Naive thymus-derived CD4-positive, alpha-beta T cell (primary cell): ENCODE results near the gene NT5E. TPM values are rescaled to one million over a fixed set of nuclear protein-coding genes. Genes with fewer than 3 reads are reported as not detected.
A peak's percentile ranks its signal among the peaks of the same experiment; 100 is the strongest.

Source experiments
- ATAC-seq: fragments of 150-1000 bp; cut with Tn5 transposase; 2 replicates; pipeline ENCODE4 v1.10.0; 2021; ENCODE audit warnings: mild to moderate bottlenecking, moderate library complexity
- CTCF ChIA-PET: fragments of 350-600 bp; sonication (Branson Sonifier 250); formaldehyde crosslinking; loops from one replicate; lab custom pipeline; 2021; ENCODE audit warnings: antibody characterized with exemption; lab: Charles Lee
- POLR2A ChIA-PET: fragments of 350-600 bp; sonication (Branson Sonifier 250); formaldehyde crosslinking; loops from one replicate; lab custom pipeline; 2021; ENCODE audit warnings: antibody characterized with exemption, inconsistent platforms; lab: Charles Lee
- DNase-seq, 9 donors: peaks; one replicate each; pipeline versions ENCODE4 v3.0.0 to v3.0.0-alpha.2; 2020 to 2022; ENCODE audit warnings: mixed read lengths in 1 of 9
- H3K27ac ChIP-seq: one replicate; pipeline ENCODE4 v1.7.0; 2013; ENCODE audit warnings: mild to moderate bottlenecking, low read depth, low read length, moderate library complexity
- H3K27me3 ChIP-seq, 2 donors: one replicate each; pipeline ENCODE4 v1.7.0; 2013; ENCODE audit warnings: low read length in 2 of 2, mild to moderate bottlenecking in 2 of 2, moderate library complexity in 2 of 2; ENCODE audit not compliant: control insufficient read depth in 2 of 2, insufficient read depth in 2 of 2
- H3K36me3 ChIP-seq, 3 experiments: 1 replicate in 2 of 3; 2 replicates in 1 of 3; pipeline ENCODE4 v1.7.0; 2013; ENCODE audit warnings: low read length in 3 of 3, mild to moderate bottlenecking in 3 of 3, moderate library complexity in 1 of 3; ENCODE audit not compliant: insufficient read depth in 3 of 3, control insufficient read depth in 2 of 3
- H3K4me1 ChIP-seq, 2 donors: one replicate each; pipeline ENCODE4 v1.7.0; 2013; ENCODE audit warnings: low read length in 2 of 2, mild to moderate bottlenecking in 2 of 2, moderate library complexity in 1 of 2; ENCODE audit not compliant: control insufficient read depth in 2 of 2, insufficient read depth in 2 of 2
- H3K4me3 ChIP-seq: 2 replicates; pipeline ENCODE4 v1.7.0; 2013; ENCODE audit warnings: mild to moderate bottlenecking, low read length
- H3K9me3 ChIP-seq, 3 experiments: 1 replicate in 2 of 3; 2 replicates in 1 of 3; pipeline ENCODE4 v1.7.0; 2013; ENCODE audit warnings: low read length in 3 of 3; ENCODE audit not compliant: control insufficient read depth in 2 of 3
- H3K27ac Mint-ChIP-seq, 9 donors: one replicate each; pipeline ENCODE4 v1.8.0; 2020 to 2022; ENCODE audit warnings: mixed read lengths in 9 of 9, mild to moderate bottlenecking in 8 of 9, moderate library complexity in 5 of 9, inconsistent platforms in 2 of 9
- H3K27me3 Mint-ChIP-seq, 5 donors: one replicate each; pipeline ENCODE4 v1.8.0; 2021 to 2022; ENCODE audit warnings: mixed read lengths in 5 of 5, mild to moderate bottlenecking in 1 of 5
- H3K36me3 Mint-ChIP-seq, 5 donors: one replicate each; pipeline ENCODE4 v1.8.0; 2020 to 2022; ENCODE audit warnings: mixed read lengths in 5 of 5, mild to moderate bottlenecking in 3 of 5, inconsistent platforms in 1 of 5
- H3K4me1 Mint-ChIP-seq, 7 donors: one replicate each; pipeline ENCODE4 v1.8.0; 2020 to 2022; ENCODE audit warnings: mixed read lengths in 7 of 7, mild to moderate bottlenecking in 3 of 7, inconsistent platforms in 1 of 7
- H3K4me3 Mint-ChIP-seq, 10 donors: one replicate each; pipeline ENCODE4 v1.8.0; 2020 to 2022; ENCODE audit warnings: mild to moderate bottlenecking in 10 of 10, mixed read lengths in 10 of 10, moderate library complexity in 6 of 10, inconsistent platforms in 2 of 10
- H3K9me3 Mint-ChIP-seq, 11 donors: one replicate each; pipeline ENCODE4 v1.8.0; 2020 to 2022; ENCODE audit warnings: mixed read lengths in 11 of 11, mild to moderate bottlenecking in 4 of 11, inconsistent platforms in 1 of 11, moderate library complexity in 1 of 11
- intact Hi-C, 2 donors: fragments of 100-400 bp; cut with micrococcal nuclease; formaldehyde crosslinking; loops; one replicate each; pipeline ENCODE4 v1.15.1; 2023
- polyA plus RNA-seq, 2 donors: library from polyadenylated mRNA; unstranded; fragments of 300-500 nt; fragmentation: Illumina TruSeq; gene quantifications; one replicate each; pipeline ENCODE4 v1.2.3, GENCODE V29; 2021
- total RNA-seq, 6 experiments: library from RNA in 5 of 6; stranded (reverse) in 5 of 6; gene quantifications; 1 replicate in 5 of 6; 2 replicates in 1 of 6; pipeline ENCODE4 v1.2.3 and lab custom pipeline; 2021 to 2026

NT5E gene
- total and polyA plus RNA-seq, 7 experiments from 2014 or later, result 1.5 to 29.3 (median 3.7) TPM

GRCh38 chr6:85483846-85484245 is 34.0 kb downstream of the NT5E start:
- ChIA-PET POLR2A (no interaction called here), CTCF (interaction anchor here (0.9 to 2.0 kb wide), 4 partner anchors 16 to 129 kb away, joined by 3 to 13 read pairs (median 3); no protein-coding TSS in a partner anchor)
- Mint-ChIP-seq H3K27me3 (peaks cover 0 to 4% (median 0%) of the 10 kb centered on the region in 5 donors), H3K4me1 (peaks cover 0 to 17% (median 6%) of the 10 kb centered on the region in 7 donors), H3K36me3 (peaks cover 0 to 9% (median 0%) of the 10 kb centered on the region in 5 donors), H3K9me3 (no peaks in the 10 kb centered on the region), H3K27ac (peak overlapping the region in 1 of 9 donors; percentile 9), H3K4me3 (no peak overlapping the region)
- ATAC-seq (no peak), DNase-seq (no peak)
- Histone ChIP-seq H3K36me3 (no peaks in the 10 kb centered on the region), H3K27me3 (no peaks in the 10 kb centered on the region), H3K27ac (no peak overlapping the region), H3K9me3 (no peaks in the 10 kb centered on the region), H3K4me1 (no peaks in the 10 kb centered on the region), H3K4me3 (no peak overlapping the region)
- intact Hi-C loops, result loop anchor here (1.0 to 5.0 kb wide), 8 partner anchors 19 to 1600 kb away; partner anchors contain the start of gene NT5E (in 1 of the 2)

GRCh38 chr6:85484948-85485347 is 35.1 kb downstream of the NT5E start:
- H3K9me3 Mint-ChIP-seq, result no peaks in the 10 kb centered on the region
- peaks cover 0 to 8% (median 0%) of the 10 kb centered on the region in 5 donors for H3K36me3 Mint-ChIP-seq
- H3K4me3 Mint-ChIP-seq, result no peak overlapping the region
- ATAC-seq (no peak), DNase-seq (no peak)
- no peaks in the 10 kb centered on the region for H3K9me3 ChIP-seq
- no peaks in the 10 kb centered on the region for H3K36me3 ChIP-seq
- H3K27ac ChIP-seq, result no peak overlapping the region
- H3K27ac Mint-ChIP-seq, result no peak overlapping the region
- CTCF ChIA-PET, result interaction anchor here (0.9 to 1.2 kb wide), 4 partner anchors 10 to 130 kb away, joined by 3 to 4 read pairs (median 3); no protein-coding TSS in a partner anchor
- peaks cover 0 to 17% (median 6%) of the 10 kb centered on the region in 7 donors for H3K4me1 Mint-ChIP-seq
- no peaks in the 10 kb centered on the region for H3K4me1 ChIP-seq
- H3K27me3 Mint-ChIP-seq, result peaks cover 0 to 4% (median 0%) of the 10 kb centered on the region in 5 donors
- POLR2A ChIA-PET, result no interaction called here
- intact Hi-C loops, result loop anchor here in 1 of 2 donors (5.0 kb wide), 1 partner anchor 113 kb away; no protein-coding TSS in a partner anchor
- no peaks in the 10 kb centered on the region for H3K27me3 ChIP-seq
- no peak overlapping the region for H3K4me3 ChIP-seq

- Histone ChIP-seq H3K4me3 (no peak overlapping the region), H3K4me1 (no peaks in the 10 kb centered on the region), H3K9me3 (no peaks in the 10 kb centered on the region), H3K27ac (no peak overlapping the region), H3K27me3 (no peaks in the 10 kb centered on the region), H3K36me3 (no peaks in the 10 kb centered on the region)
- Mint-ChIP-seq H3K27me3 (peaks cover 0 to 4% (median 0%) of the 10 kb centered on the region in 5 donors), H3K27ac (no peak overlapping the region), H3K4me1 (no peaks in the 10 kb centered on the region), H3K9me3 (no peaks in the 10 kb centered on the region), H3K4me3 (no peak overlapping the region), H3K36me3 (peaks cover 0 to 21% (median 0%) of the 10 kb centered on the region in 5 donors)
- ChIA-PET CTCF (interaction anchor here (1.1 kb wide), 1 partner anchor 12 kb away, joined by 3 read pairs; no protein-coding TSS in a partner anchor), POLR2A (no interaction called here)
- intact Hi-C loops, result no loop called here
- ATAC-seq (no peak), DNase-seq (no peak)
These were observed 40.8 kb downstream of the NT5E start for GRCh38 chr6:85490516-85491248.

- H3K9me3 Mint-ChIP-seq, result peaks cover 5 to 23% (median 11%) of the 10 kb centered on the region in 11 donors
These were observed 43.5 kb downstream of the NT5E start for GRCh38 chr6:85493389-85493788.

GRCh38 chr6:85494547-85495536 is 45.0 kb downstream of the NT5E start:
- CTCF ChIA-PET, result interaction anchor here (0.6 kb wide), 1 partner anchor 27 kb away, joined by 3 read pairs; no protein-coding TSS in a partner anchor
- H3K27ac Mint-ChIP-seq, result no peak overlapping the region
- no peaks in the 10 kb centered on the region for H3K27me3 ChIP-seq
- H3K27me3 Mint-ChIP-seq, result no peaks in the 10 kb centered on the region
- H3K4me1 Mint-ChIP-seq, result peaks cover 3 to 10% (median 8%) of the 10 kb centered on the region in 7 donors
- no peak for DNase-seq
- H3K36me3 Mint-ChIP-seq, result peaks cover 6 to 48% (median 15%) of the 10 kb centered on the region in 5 donors
- peaks cover 0 to 8% of the 10 kb centered on the region in 2 donors for H3K4me1 ChIP-seq
- H3K9me3 ChIP-seq, result no peaks in the 10 kb centered on the region
- H3K4me3 ChIP-seq, result no peak overlapping the region
- no peak overlapping the region for H3K27ac ChIP-seq
- no peak for ATAC-seq
- H3K4me3 Mint-ChIP-seq, result no peak overlapping the region
- H3K36me3 ChIP-seq, result no peaks in the 10 kb centered on the region
- intact Hi-C loops, result no loop called here
- H3K9me3 Mint-ChIP-seq, result peaks cover 5 to 23% (median 11%) of the 10 kb centered on the region in 11 donors
- POLR2A ChIA-PET, result no interaction called here

More at GRCh38 chr6:85493389-85493788, 43.5 kb downstream of the NT5E start:
- Mint-ChIP-seq H3K27ac (no peak overlapping the region), H3K4me1 (no peaks in the 10 kb centered on the region), H3K4me3 (no peak overlapping the region), H3K36me3 (peaks cover 6 to 43% (median 11%) of the 10 kb centered on the region in 5 donors), H3K27me3 (no peaks in the 10 kb centered on the region)
- Histone ChIP-seq H3K36me3 (no peaks in the 10 kb centered on the region), H3K9me3 (no peaks in the 10 kb centered on the region), H3K27ac (no peak overlapping the region), H3K4me3 (no peak overlapping the region), H3K4me1 (no peaks in the 10 kb centered on the region), H3K27me3 (no peaks in the 10 kb centered on the region)
- ChIA-PET POLR2A (no interaction called here), CTCF (no interaction called here)
- intact Hi-C loops, result no loop called here
- DNase-seq (no peak), ATAC-seq (peak; percentile 36)

- H3K4me1 Mint-ChIP-seq, result peaks cover 3 to 17% (median 8%) of the 10 kb centered on the region in 7 donors
- Histone ChIP-seq H3K27me3 (no peaks in the 10 kb centered on the region), H3K4me1 (peaks cover 0 to 8% of the 10 kb centered on the region in 2 donors), H3K36me3 (no peaks in the 10 kb centered on the region), H3K9me3 (no peaks in the 10 kb centered on the region), H3K27ac (no peak overlapping the region), H3K4me3 (no peak overlapping the region)
- ATAC-seq (no peak), DNase-seq (no peak)
- no peak overlapping the region for H3K27ac Mint-ChIP-seq
- POLR2A ChIA-PET, result no interaction called here
- H3K4me3 Mint-ChIP-seq, result no peak overlapping the region
- peaks cover 5 to 23% (median 11%) of the 10 kb centered on the region in 11 donors for H3K9me3 Mint-ChIP-seq
- intact Hi-C loops, result no loop called here
- peaks cover 9 to 45% (median 21%) of the 10 kb centered on the region in 5 donors for H3K36me3 Mint-ChIP-seq
- no peaks in the 10 kb centered on the region for H3K27me3 Mint-ChIP-seq
- CTCF ChIA-PET, result interaction anchor here (1.2 kb wide), 1 partner anchor 13 kb away, joined by 4 read pairs; no protein-coding TSS in a partner anchor
These were observed 46.2 kb downstream of the NT5E start for GRCh38 chr6:85496009-85496579.
